ENCODE data around the gene ATP5F1C. TPM values are rescaled to one million over a fixed set of nuclear protein-coding genes. Genes with fewer than 3 reads are reported as not detected.
"Not testable (repeated sequence)": the region's sequence is repeated elsewhere in the genome, so short reads cannot be mapped to it uniquely, and the experiment has no call there.

Gene ATP5F1C
- total RNA-seq, 6 experiments from 2014 or later = 298 to 340 (median 308) TPM

GRCh38 chr10:7808686-7809267 is 20.8 kb downstream of the ATP5F1C start:
- Mint-ChIP-seq H3K27me3 (ENCODE audit: insufficient read depth) (peaks cover 9% of the 10 kb centered on the region), H3K4me1 (ENCODE audit: low read depth) (no peaks in the 10 kb centered on the region), H3K4me3 (no peak overlapping the region), H3K36me3 (ENCODE audit: low read depth) (peaks cover 20% of the 10 kb centered on the region), H3K27ac (no peak overlapping the region), H3K9me3 (no peaks in the 10 kb centered on the region)
- no peak for TF ChIP-seq CTCF (IDR thresholded peaks at IDR 0.05)
- DNase-seq = no peak

DNA sequence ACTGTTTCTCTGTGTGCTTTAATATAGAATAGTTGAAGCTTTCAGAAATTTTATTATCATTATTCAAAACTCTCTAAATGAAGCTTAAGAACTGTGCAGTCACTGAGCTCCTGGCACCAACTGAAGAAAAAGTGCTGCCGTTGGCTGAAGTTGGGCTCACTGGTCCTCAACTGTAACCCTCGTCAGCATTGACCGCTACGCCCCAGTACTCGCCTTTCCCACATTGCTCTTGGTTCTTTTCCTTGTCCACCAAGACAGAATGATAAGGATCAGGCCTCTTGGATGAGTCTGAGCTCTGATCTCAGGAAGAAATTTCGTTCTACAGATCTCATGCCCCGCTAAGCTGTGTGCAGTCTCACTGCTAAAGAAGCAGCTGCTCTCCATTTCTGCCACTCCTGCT is 22.5 kb downstream of the ATP5F1C start:
- Mint-ChIP-seq H3K27ac (no peak overlapping the region), H3K4me3 (no peak overlapping the region), H3K4me1 (ENCODE audit: low read depth) (no peaks in the 10 kb centered on the region), H3K27me3 (ENCODE audit: insufficient read depth) (peaks cover 10% of the 10 kb centered on the region), H3K9me3 (no peaks in the 10 kb centered on the region), H3K36me3 (ENCODE audit: low read depth) (peaks cover 7% of the 10 kb centered on the region)
- DNase-seq = no peak
- TF ChIP-seq CTCF (IDR thresholded peaks at IDR 0.05) = no peak

GRCh38 chr10:7811000-7811399 is 23.0 kb downstream of the ATP5F1C start:
- TF ChIP-seq CTCF (IDR thresholded peaks at IDR 0.05) = no peak
- H3K4me3 Mint-ChIP-seq = no peak overlapping the region
- no peak for DNase-seq
- H3K27ac Mint-ChIP-seq = no peak overlapping the region
- peaks cover 11% of the 10 kb centered on the region for H3K27me3 Mint-ChIP-seq (ENCODE audit: insufficient read depth)
- no peaks in the 10 kb centered on the region for H3K4me1 Mint-ChIP-seq (ENCODE audit: low read depth)
- no peaks in the 10 kb centered on the region for H3K9me3 Mint-ChIP-seq
- H3K36me3 Mint-ChIP-seq (ENCODE audit: low read depth) = peaks cover 7% of the 10 kb centered on the region

DNA sequence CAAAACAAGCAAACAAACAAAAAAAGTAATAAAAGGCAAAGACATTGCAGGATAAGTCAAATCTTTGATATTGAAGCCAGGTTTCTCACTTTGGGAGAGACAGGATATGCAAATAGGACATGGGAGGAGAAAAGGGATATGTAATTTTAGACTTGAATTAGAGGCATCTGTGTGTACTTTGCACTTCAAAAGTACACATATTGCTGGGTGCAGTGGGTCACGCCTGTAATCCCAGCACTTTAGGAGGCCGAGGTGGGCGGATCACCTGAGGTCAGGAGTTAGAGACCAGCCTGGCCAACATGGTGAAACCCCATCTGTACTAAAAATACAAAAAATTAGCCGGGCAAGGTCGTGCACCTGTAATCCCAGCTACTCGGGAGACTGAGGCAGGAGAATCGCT is 23.8 kb downstream of the ATP5F1C start:
- not testable (repeated sequence) for H3K4me3 Mint-ChIP-seq; H3K36me3 Mint-ChIP-seq (ENCODE audit: low read depth); H3K4me1 Mint-ChIP-seq (ENCODE audit: low read depth); H3K9me3 Mint-ChIP-seq; H3K27ac Mint-ChIP-seq; DNase-seq
- H3K27me3 Mint-ChIP-seq (ENCODE audit: insufficient read depth) = peaks cover 13% of the 10 kb centered on the region

DNA sequence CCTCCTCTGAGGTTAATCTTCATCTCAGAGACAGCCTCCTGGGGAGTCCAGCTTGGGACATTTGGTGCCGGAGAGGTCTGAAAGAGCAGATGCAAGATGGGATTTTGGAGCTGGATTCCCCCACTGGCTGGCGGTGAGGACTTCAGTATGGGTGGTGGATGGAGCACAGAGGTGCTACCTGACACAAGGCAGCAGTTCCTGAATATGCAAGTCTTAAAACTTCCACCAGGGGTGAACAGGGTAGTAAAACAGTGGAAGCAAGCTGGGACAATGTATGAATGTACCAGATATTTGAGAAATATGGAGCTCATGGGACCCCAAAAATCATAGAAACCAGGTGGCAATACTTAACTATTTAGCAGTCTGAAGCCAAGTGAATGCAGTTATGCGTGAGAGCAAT is 25.5 kb downstream of the ATP5F1C start:
- H3K9me3 Mint-ChIP-seq = no peaks in the 10 kb centered on the region
- peaks cover 11% of the 10 kb centered on the region for H3K4me1 Mint-ChIP-seq (ENCODE audit: low read depth)
- no peak overlapping the region for H3K27ac Mint-ChIP-seq
- peaks cover 13% of the 10 kb centered on the region for H3K27me3 Mint-ChIP-seq (ENCODE audit: insufficient read depth)
- DNase-seq = no peak
- H3K36me3 Mint-ChIP-seq (ENCODE audit: low read depth) = no peaks in the 10 kb centered on the region
- H3K4me3 Mint-ChIP-seq = no peak overlapping the region
- TF ChIP-seq CTCF (IDR thresholded peaks at IDR 0.05) = peak; percentile 35; the same call in 1 of the 2 replicates

DNA sequence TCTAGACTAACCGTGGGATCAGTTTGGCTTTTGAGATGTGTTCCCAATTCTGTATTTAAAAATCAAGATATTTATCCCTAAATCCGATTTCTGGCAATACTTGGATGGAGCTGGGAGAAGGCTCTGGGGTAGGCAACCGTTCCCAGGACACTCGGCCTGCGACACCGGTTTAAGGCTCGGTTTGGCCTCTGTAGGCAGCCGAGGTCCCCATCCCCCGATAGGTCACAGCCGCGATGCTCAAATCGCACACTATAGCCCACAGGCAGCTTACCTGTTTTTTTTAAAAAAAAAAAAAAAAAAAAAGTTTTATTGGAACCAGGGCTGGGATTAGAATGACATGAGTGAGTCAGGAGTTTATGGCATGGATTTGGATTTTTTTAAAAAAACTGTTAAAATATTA is 29.6 kb downstream of the ATP5F1C start:
- Mint-ChIP-seq H3K36me3 (ENCODE audit: low read depth) (no peaks in the 10 kb centered on the region; the same call in 1 of the 2 replicates), H3K27ac (no peak overlapping the region), H3K4me1 (ENCODE audit: low read depth) (peaks cover 23% of the 10 kb centered on the region), H3K27me3 (ENCODE audit: insufficient read depth) (peaks cover 8% of the 10 kb centered on the region), H3K9me3 (no peaks in the 10 kb centered on the region), H3K4me3 (peak overlapping the region; percentile 98)
- no peak for TF ChIP-seq CTCF (IDR thresholded peaks at IDR 0.05)
- no peak for DNase-seq
